ENCODE measurements around the gene DDX39A. TPM values are rescaled to one million over a fixed set of nuclear protein-coding genes. Genes with fewer than 3 reads are reported as not detected.
"Not testable (repeated sequence)": the region's sequence is repeated elsewhere in the genome, so short reads cannot be mapped to it uniquely, and the experiment has no call there.

DDX39A gene
- total RNA-seq, 4 donors from 2014 or later = 31.4 to 55.5 (median 43.4) TPM

GRCh38 chr19:14368011-14368513 is 51.1 kb downstream of the DDX39A start:
- WGBS, 2 donors (ENCODE audit: low coverage in 1 of 2) = 64 to 72% methylated on average over 5 of the region's 5 CpGs
- Histone ChIP-seq H3K9me3 (no peaks in the 10 kb centered on the region), H3K27me3 (no peaks in the 10 kb centered on the region), H3K27ac (peak overlapping the region in 2 of 4 donors; percentile 43 to 56), H3K4me1 (peaks cover 4 to 65% (median 10%) of the 10 kb centered on the region in 3 donors), H3K36me3 (no peaks in the 10 kb centered on the region), H3K4me3 (no peak overlapping the region)
- no peak for ATAC-seq
- TF ChIP-seq EP300 (IDR thresholded peaks at IDR 0.05) (no peak), POLR2A (IDR thresholded peaks at IDR 0.05) (no peak), CTCF (IDR thresholded peaks at IDR 0.05) (no peak), POLR2AphosphoS5 (IDR thresholded peaks at IDR 0.05) (no peak)

GRCh38 chr19:14367016-14367415 is 52.1 kb downstream of the DDX39A start:
- Histone ChIP-seq H3K4me1 (peaks cover 4 to 70% (median 10%) of the 10 kb centered on the region in 3 donors), H3K36me3 (no peaks in the 10 kb centered on the region), H3K27me3 (no peaks in the 10 kb centered on the region), H3K9me3 (no peaks in the 10 kb centered on the region), H3K27ac (peak overlapping the region in 1 of 4 donors; percentile 43), H3K4me3 (no peak overlapping the region)
- no peak for ATAC-seq
- 80 to 84% methylated on average over 1 to 8 of the region's 10 CpGs for WGBS, 2 donors (ENCODE audit: low coverage in 1 of 2)
- TF ChIP-seq CTCF (IDR thresholded peaks at IDR 0.05) = no peak

- H3K4me1 ChIP-seq = peaks cover 4 to 70% (median 10%) of the 10 kb centered on the region in 3 donors
- 19 to 44% methylated on average over 2 of the region's 3 CpGs for WGBS, 2 donors (ENCODE audit: low coverage in 1 of 2)
These were observed 52.6 kb downstream of the DDX39A start for GRCh38 chr19:14366529-14366928.

GRCh38 chr19:14364098-14364443 is 55.1 kb downstream of the DDX39A start:
- WGBS, 2 donors (ENCODE audit: low coverage in 1 of 2) = 51 to 82% methylated on average over 5 to 6 of the region's 9 CpGs
- not testable (repeated sequence) for H3K9me3 ChIP-seq, H3K27me3 ChIP-seq, H3K36me3 ChIP-seq, ATAC-seq
- Histone ChIP-seq H3K4me1 (peaks cover 4 to 46% (median 8%) of the 10 kb centered on the region in 3 donors), H3K27ac (peak overlapping the region; percentile 0 to 83 (median 80)), H3K4me3 (peak overlapping the region in 1 of 2 donors; percentile 43)

More at GRCh38 chr19:14366529-14366928, 52.6 kb downstream of the DDX39A start:
- H3K4me3 ChIP-seq = no peak overlapping the region
- no peaks in the 10 kb centered on the region for H3K27me3 ChIP-seq
- no peaks in the 10 kb centered on the region for H3K9me3 ChIP-seq
- ATAC-seq = no peak
- TF ChIP-seq EP300 (IDR thresholded peaks at IDR 0.05) (no peak), CTCF (IDR thresholded peaks at IDR 0.05) (no peak), POLR2AphosphoS5 (IDR thresholded peaks at IDR 0.05) (no peak), POLR2A (IDR thresholded peaks at IDR 0.05) (no peak)
- H3K27ac ChIP-seq = no peak overlapping the region
- H3K36me3 ChIP-seq = no peaks in the 10 kb centered on the region

GRCh38 chr19:14363183-14364097 is 55.7 kb downstream of the DDX39A start:
- H3K4me3 ChIP-seq = peak overlapping the region; percentile 21 to 43
- 5 to 14% methylated on average over 14 to 15 of the region's 35 CpGs for WGBS, 2 donors (ENCODE audit: low coverage in 1 of 2)
- TF ChIP-seq POLR2AphosphoS5 (IDR thresholded peaks at IDR 0.05) (no peak), EP300 (IDR thresholded peaks at IDR 0.05) (no peak), CTCF (IDR thresholded peaks at IDR 0.05) (no peak), POLR2A (IDR thresholded peaks at IDR 0.05) (no peak)
- peak; percentile 74 for ATAC-seq
- peak overlapping the region; percentile 58 to 83 (median 80) for H3K27ac ChIP-seq
- H3K27me3 ChIP-seq = no peaks in the 10 kb centered on the region
- H3K4me1 ChIP-seq = peaks cover 4 to 46% (median 8%) of the 10 kb centered on the region in 3 donors
- H3K36me3 ChIP-seq = no peaks in the 10 kb centered on the region
- no peaks in the 10 kb centered on the region for H3K9me3 ChIP-seq

Data from gastroesophageal sphincter (tissue), 4 donors.